HepG2 (cell line): ENCODE measurements around the gene ARFGAP1. TPM values are rescaled to one million over a fixed set of nuclear protein-coding genes. Genes with fewer than 3 reads are reported as not detected.

ENCODE experiments used
- ATAC-seq: fragments of 200-7000 bp; cut with Tn5 transposase; 3 replicates; pipeline ENCODE4 v1.9.1; 2020; ENCODE audit warnings: mild to moderate bottlenecking, moderate library complexity
- BruUV-seq: library from RNA; stranded (reverse); fragments of 400-500 nt; replicated peaks from 2 replicates; lab custom pipeline; 2021; lab: Mats Ljungman, UMichigan
- CTCF ChIA-PET: fragments of 300-600 bp; formaldehyde crosslinking; extraction: SDS; loops from one replicate; lab custom pipeline; 2021; ENCODE audit warnings: low total read pairs, inconsistent platforms, low intra/inter-chr PET ratio; lab: Yijun Ruan, JAX
- POLR2A ChIA-PET: fragments of 350-600 bp; sonication (Branson Sonifier 250); formaldehyde crosslinking; loops from one replicate; lab custom pipeline; 2020; ENCODE audit warnings: antibody characterized with exemption, inconsistent platforms; lab: Yijun Ruan, JAX
- DNase-seq: peaks from one replicate; pipeline ENCODE4 v3.0.0-alpha.2; 2015; ENCODE audit warnings: low spot score
- FAIRE-seq: peaks from 3 replicates; lab custom pipeline; 2011; peaks lifted over from hg19 to GRCh38; lab: Jason Lieb, UNC
- H2AFZ ChIP-seq: one replicate; pipeline ENCODE4 v1.6.1; 2011; ENCODE audit warnings: low read length, inconsistent platforms
- H3K27ac ChIP-seq: fragments of 300-600 bp; 3 replicates; pipeline ENCODE4 v1.8.0; 2011; ENCODE audit warnings: mixed run types, mild to moderate bottlenecking, mixed read lengths, low read length, inconsistent platforms; ENCODE audit not compliant: insufficient read depth; ENCODE audit errors: extremely low read length
- H3K27me3 ChIP-seq, 2 experiments: fragments of 200-600 bp in 1 of 2; 2 replicates in 1 of 2; 3 replicates in 1 of 2; pipeline versions ENCODE4 v1.6.0 to v1.8.0; 2011; ENCODE audit warnings: low read length in 2 of 2, mild to moderate bottlenecking in 2 of 2, moderate library complexity in 2 of 2, inconsistent platforms in 1 of 2; ENCODE audit not compliant: insufficient read depth in 2 of 2, control insufficient read depth in 1 of 2
- H3K36me3 ChIP-seq, 2 experiments: fragments of 200-600 bp in 1 of 2; replicated peaks in 1 of 2; 2 replicates in 1 of 2; 3 replicates in 1 of 2; pipeline versions ENCODE4 v1.5.1 to v1.8.0; 2011; ENCODE audit warnings: low read length in 2 of 2, inconsistent platforms in 1 of 2; ENCODE audit not compliant: insufficient read depth in 2 of 2, control insufficient read depth in 1 of 2
- H3K4me1 ChIP-seq: 2 replicates; pipeline ENCODE4 v1.5.1; 2012; ENCODE audit warnings: low read length, inconsistent platforms; ENCODE audit not compliant: insufficient read depth
- H3K4me2 ChIP-seq: 2 replicates; pipeline ENCODE4 v1.6.0; 2011; ENCODE audit warnings: low read depth, low read length, inconsistent platforms
- H3K4me3 ChIP-seq, 3 experiments: fragments of 200-600 bp in 1 of 3; sonication (generic), shearing (Covaris generic) in 1 of 3; replicated peaks in 1 of 3; 2 replicates each; pipeline ENCODE4 v1.5.1; 2011 to 2016; ENCODE audit warnings: low read length in 3 of 3, inconsistent platforms in 2 of 3, low read depth in 2 of 3, mild to moderate bottlenecking in 2 of 3, control low read depth in 1 of 3, mixed read lengths in 1 of 3; ENCODE audit not compliant: insufficient read depth in 1 of 3
- H3K79me2 ChIP-seq: one replicate; pipeline ENCODE4 v1.6.1; 2011; ENCODE audit warnings: low read length, inconsistent platforms; ENCODE audit not compliant: insufficient read depth
- H3K9ac ChIP-seq: 2 replicates; pipeline ENCODE4 v1.6.0; 2011; ENCODE audit warnings: mild to moderate bottlenecking, low read depth, low read length, inconsistent platforms; ENCODE audit not compliant: insufficient read depth
- H3K9me3 ChIP-seq: 2 replicates; pipeline ENCODE4 v1.5.1; 2012; ENCODE audit warnings: mild to moderate bottlenecking, low read length
- H4K20me1 ChIP-seq: 2 replicates; pipeline ENCODE4 v1.6.0; 2011; ENCODE audit warnings: inconsistent platforms, mild to moderate bottlenecking, low read length, moderate library complexity; ENCODE audit not compliant: insufficient read depth
- AFF4 ChIP-seq: sonication (generic); formaldehyde crosslinking; IDR thresholded peaks from 2 replicates; pipeline ENCODE4 v1.4.0; 2020; ENCODE audit warnings: missing genetic modification reagents
- ERF ChIP-seq: IDR thresholded peaks from 2 replicates; pipeline ENCODE4 v1.6.1; 2018; ENCODE audit warnings: missing biosample characterization, missing genetic modification reagents
- HMGA1 ChIP-seq: sonication (generic); formaldehyde crosslinking; conservative IDR thresholded peaks from 2 replicates; pipeline ENCODE4 v1.4.0; 2020; ENCODE audit warnings: missing genetic modification reagents
- HOXA3 ChIP-seq: sonication (generic); formaldehyde crosslinking; IDR thresholded peaks from 2 replicates; pipeline ENCODE4 v1.5.0; 2020; ENCODE audit warnings: missing genetic modification reagents
- NFE2L1 ChIP-seq: sonication (generic); formaldehyde crosslinking; IDR thresholded peaks from 2 replicates; pipeline ENCODE4 v1.4.0; 2020; ENCODE audit warnings: missing genetic modification reagents, mild to moderate bottlenecking, borderline replicate concordance
- REST ChIP-seq, 2 experiments: IDR thresholded peaks; 2 replicates each; pipeline ENCODE4 v1.6.1; 2011 to 2012; ENCODE audit warnings: low read length in 2 of 2, borderline replicate concordance in 1 of 2, low read depth in 1 of 2, mild to moderate bottlenecking in 1 of 2, moderate library complexity in 1 of 2
- SMYD3 ChIP-seq: sonication (generic); formaldehyde crosslinking; IDR thresholded peaks from 2 replicates; pipeline ENCODE4 v1.8.1; 2023; ENCODE audit warnings: mild to moderate bottlenecking, missing genetic modification reagents
- TRIM24 ChIP-seq: sonication (generic); formaldehyde crosslinking; IDR thresholded peaks from 2 replicates; pipeline ENCODE4 v1.8.0; 2022; ENCODE audit warnings: mild to moderate bottlenecking, missing genetic modification reagents
- ZBTB7A ChIP-seq: sonication (generic); formaldehyde crosslinking; IDR thresholded peaks from 2 replicates; pipeline ENCODE4 v1.8.0; 2022; ENCODE audit warnings: mild to moderate bottlenecking, missing genetic modification reagents
- ZBTB8A ChIP-seq: sonication (generic); formaldehyde crosslinking; IDR thresholded peaks from 2 replicates; pipeline ENCODE4 v1.4.0; 2020; ENCODE audit warnings: mild to moderate bottlenecking, low read depth, missing genetic modification reagents, borderline replicate concordance
- ZNF124 ChIP-seq: sonication (generic); formaldehyde crosslinking; IDR thresholded peaks from 2 replicates; pipeline ENCODE4 v1.4.0; 2020; ENCODE audit warnings: missing genetic modification reagents
- ZNF546 ChIP-seq: sonication (generic); formaldehyde crosslinking; conservative IDR thresholded peaks from 2 replicates; pipeline ENCODE4 v1.8.1; 2023; ENCODE audit warnings: mild to moderate bottlenecking, missing genetic modification reagents
- ZNF597 ChIP-seq: sonication (generic); formaldehyde crosslinking; IDR thresholded peaks from 2 replicates; pipeline ENCODE4 v1.5.0; 2020; ENCODE audit warnings: missing genetic modification reagents
- ZNF660 ChIP-seq: sonication (generic); formaldehyde crosslinking; IDR thresholded peaks from 2 replicates; pipeline ENCODE4 v1.5.1; 2020; ENCODE audit warnings: mild to moderate bottlenecking, low read depth, missing genetic modification reagents, borderline replicate concordance
- ZNF691 ChIP-seq: sonication (generic); formaldehyde crosslinking; IDR thresholded peaks from 2 replicates; pipeline ENCODE4 v1.4.0; 2020; ENCODE audit warnings: missing genetic modification reagents, low read depth, mild to moderate bottlenecking, borderline replicate concordance
- WGBS: methylation state at CpG from one replicate; pipeline ENCODE4 v1.1.6; 2017; ENCODE audit warnings: low lambda C conversion rate; 5-methylcytosine and 5-hydroxymethylcytosine counted together
- in situ Hi-C: cut with HindIII; loops from 2 replicates; pipeline ENCODE4 v1.10.0; 2017; ENCODE audit warnings: low pct_unique_long_range_greater_than_20kb; ENCODE audit not compliant: extremely low pct_ligation_motif_present
- intact Hi-C: fragments of 100-400 bp; cut with micrococcal nuclease; formaldehyde crosslinking; loops from one replicate; pipeline ENCODE4 v1.10.0; 2022; ENCODE audit not compliant: unreplicated experiment
- polyA plus RNA-seq, 8 experiments: library from polyadenylated mRNA; depleted of rRNA in 3 of 8; stranded (reverse) in 7 of 8; unstranded in 1 of 8; fragments of >200 nt; fragmentation: Illumina TruSeq in 4 of 8; extraction: Trizol in 4 of 8; gene quantifications; 2 replicates each; pipeline versions ENCODE4 v1.2.1 to v1.2.3, GENCODE V29; 2011 to 2016; ENCODE audit warnings: low read depth in 4 of 8, missing spikeins in 1 of 8, mixed read lengths in 1 of 8; ENCODE audit not compliant: insufficient read depth in 1 of 8
- total RNA-seq, 5 experiments: library from RNA; depleted of rRNA; stranded (reverse); fragments of >200 nt; fragmentation: Illumina TruSeq; extraction: Trizol; gene quantifications; 2 replicates each; pipeline ENCODE4 v1.2.3, GENCODE V29; 2016; ENCODE audit warnings: low read depth in 1 of 5

ARFGAP1 gene
- total and polyA plus RNA-seq, 2 of the 13 experiments (the other 11 are each of a cell fraction or from before 2014, with no cell fraction given) = 132 TPM

GRCh38 chr20:63293871-63294535, 21.4 kb downstream of the ARFGAP1 start:
- Histone ChIP-seq H3K27ac (no peak overlapping the region), H3K4me1 (peaks cover 15% of the 10 kb centered on the region), H3K4me3 (no peak overlapping the region), H3K27me3 (peaks cover 21 to 68% of the 10 kb centered on the region in 2 experiments; a peak in 4 of 5 replicates), H3K4me2 (no peak overlapping the region), H3K9me3 (no peaks in the 10 kb centered on the region), H2AFZ (no peak overlapping the region), H3K79me2 (no peaks in the 10 kb centered on the region), H3K36me3 (peaks cover 0 to under 1% of the 10 kb centered on the region in 2 experiments; a peak in 2 of 5 replicates), H4K20me1 (peaks cover 6% of the 10 kb centered on the region; the same call in 1 of the 2 replicates), H3K9ac (no peak overlapping the region)
- BruUV-seq = no TSS peak
- intact Hi-C loops (loop anchor here (5.0 kb wide), 2 partner anchors 72 to 112 kb away; no protein-coding TSS in a partner anchor), in situ Hi-C loops (no loop called here)
- FAIRE-seq (no peak), ATAC-seq (no peak), DNase-seq (no peak)
- POLR2A ChIA-PET = no interaction called here
- CTCF ChIA-PET = no interaction called here
- WGBS = 39% methylated on average over 22 of the region's 22 CpGs
- TF ChIP-seq ZBTB7A (CRISPR knock-in tag) (no peak), ZBTB8A (CRISPR knock-in tag) (no peak), REST (IDR thresholded peaks at IDR 0.05; ENCODE audit: borderline replicate concordance in 1 of 2, low read depth in 1 of 2, low read length in 2 of 2) (no peak), ERF (CRISPR knock-in tag) (no peak), ZNF691 (CRISPR knock-in tag) (no peak), TRIM24 (CRISPR knock-in tag) (no peak), ZNF597 (CRISPR knock-in tag) (no peak), HMGA1 (no peak), ZNF124 (no peak), ZNF660 (no peak), AFF4 (CRISPR knock-in tag) (no peak), HOXA3 (CRISPR knock-in tag) (no peak), ZNF546 (CRISPR knock-in tag) (no peak), NFE2L1 (no peak), SMYD3 (no peak)
